HCT116 (cell line): ENCODE data around the gene ANKRD63. TPM values are rescaled to one million over a fixed set of nuclear protein-coding genes. Genes with fewer than 3 reads are reported as not detected.

ENCODE experiments used
- ATAC-seq: fragments of 200-7000 bp; cut with Tn5 transposase; 2 replicates; pipeline ENCODE4 v1.9.1; 2020; ENCODE audit warnings: mild to moderate bottlenecking, moderate library complexity
- BruUV-seq: library from RNA; stranded (reverse); fragments of 400-500 nt; replicated peaks from 2 replicates; lab custom pipeline; 2021; lab: Mats Ljungman, UMichigan
- CTCF ChIA-PET: fragments of 300-600 bp; sonication (Branson Sonifier 250); formaldehyde crosslinking; loops from one replicate; lab custom pipeline; 2021; ENCODE audit warnings: antibody characterized with exemption; lab: Charles Lee
- POLR2A ChIA-PET: fragments of 300-600, 350-600 bp; sonication (Branson Sonifier 250); formaldehyde crosslinking; loops from one replicate; lab custom pipeline; 2021; ENCODE audit warnings: antibody characterized with exemption; lab: Charles Lee
- RAD21 ChIA-PET, 2 experiments: fragments of 300-600 bp; sonication (Branson Sonifier 250); formaldehyde crosslinking; loops; one replicate each; lab custom pipeline; 2023; ENCODE audit warnings: low total read pairs in 2 of 2; ENCODE audit not compliant: uncharacterized antibody in 2 of 2, unreplicated experiment in 2 of 2, low non-redundant PET in 1 of 2; lab: Charles Lee
- DNase-seq: peaks from one replicate; pipeline ENCODE4 v3.0.0-alpha.2; 2010; ENCODE audit warnings: low read depth, low spot score
- H2AFZ ChIP-seq: fragments of 200-600 bp; shearing (Covaris generic), sonication (generic); 2 replicates; pipeline ENCODE4 v1.6.1; 2017; ENCODE audit warnings: low read depth, mixed run types, mixed read lengths, antibody characterized with exemption, low read length; ENCODE audit not compliant: poor library complexity, severe bottlenecking
- H3K27ac ChIP-seq: 2 replicates; pipeline ENCODE4 v1.5.1; 2012; ENCODE audit warnings: low read depth, low read length
- H3K27me3 ChIP-seq: fragments of 200-600 bp; sonication (generic); 2 replicates; pipeline ENCODE4 v1.6.1; 2016; ENCODE audit warnings: mixed run types, low read length, mixed read lengths; ENCODE audit not compliant: insufficient read depth
- H3K36me3 ChIP-seq, 2 experiments: fragments of 200-500 bp in 1 of 2; fragments of 200-600 bp in 1 of 2; sonication (Bioruptor generic) in 1 of 2; sonication (generic) in 1 of 2; 2 replicates each; pipeline versions ENCODE4 v1.5.1 to v1.6.1; 2014 to 2016; ENCODE audit warnings: low read length in 2 of 2, inconsistent platforms in 1 of 2, mixed read lengths in 1 of 2, mixed run types in 1 of 2; ENCODE audit not compliant: insufficient read depth in 2 of 2, control insufficient read depth in 1 of 2
- H3K4me1 ChIP-seq, 2 experiments: fragments of 200-600 bp in 1 of 2; sonication (generic) in 1 of 2; 2 replicates each; pipeline versions ENCODE4 v1.5.1 to v1.6.1; 2012 to 2017; ENCODE audit warnings: low read length in 2 of 2, inconsistent platforms in 1 of 2, mild to moderate bottlenecking in 1 of 2, mixed read lengths in 1 of 2, mixed run types in 1 of 2, moderate library complexity in 1 of 2; ENCODE audit not compliant: insufficient read depth in 2 of 2, control insufficient read depth in 1 of 2
- H3K4me2 ChIP-seq: fragments of 200-600 bp; sonication (generic); 2 replicates; pipeline ENCODE4 v1.6.1; 2017; ENCODE audit warnings: mixed run types, low read length, mixed read lengths
- H3K4me3 ChIP-seq, 2 experiments: fragments of 200-600 bp in 1 of 2; sonication (generic) in 1 of 2; replicated peaks in 1 of 2; 2 replicates each; pipeline ENCODE4 v1.5.1; 2011 to 2016; ENCODE audit warnings: low read length in 2 of 2, control low read depth in 1 of 2, low read depth in 1 of 2, mild to moderate bottlenecking in 1 of 2, mixed read lengths in 1 of 2, mixed run types in 1 of 2
- H3K79me2 ChIP-seq: fragments of 200-600 bp; sonication (generic); 2 replicates; pipeline ENCODE4 v1.6.1; 2017; ENCODE audit warnings: mild to moderate bottlenecking, mixed run types, low read length, moderate library complexity, mixed read lengths; ENCODE audit not compliant: insufficient read depth
- H3K9ac ChIP-seq: fragments of 200-600 bp; sonication (generic); 2 replicates; pipeline ENCODE4 v1.6.1; 2016; ENCODE audit warnings: low read length, mixed read lengths
- H3K9me2 ChIP-seq: fragments of 200-600 bp; sonication (generic), shearing (Covaris generic); 2 replicates; pipeline ENCODE4 v1.6.1; 2017; ENCODE audit warnings: mixed run types, mild to moderate bottlenecking, moderate library complexity; ENCODE audit not compliant: insufficient read depth
- H3K9me3 ChIP-seq, 2 experiments: fragments of 200-500 bp in 1 of 2; fragments of 200-600 bp in 1 of 2; sonication (Bioruptor generic) in 1 of 2; sonication (generic) in 1 of 2; 2 replicates each; pipeline ENCODE4 v1.6.1; 2014 to 2017; ENCODE audit warnings: low read length in 2 of 2, mixed read lengths in 2 of 2, inconsistent platforms in 1 of 2, low read depth in 1 of 2, mild to moderate bottlenecking in 1 of 2, mixed run types in 1 of 2, moderate library complexity in 1 of 2; ENCODE audit not compliant: control insufficient read depth in 1 of 2, insufficient read depth in 1 of 2
- H4K20me1 ChIP-seq: fragments of 200-600 bp; sonication (generic), shearing (Covaris generic); 2 replicates; pipeline ENCODE4 v1.6.1; 2017; ENCODE audit warnings: mixed run types, mild to moderate bottlenecking, moderate library complexity; ENCODE audit not compliant: insufficient read depth
- ATF3 ChIP-seq: IDR thresholded peaks from 2 replicates; pipeline ENCODE4 v1.6.1; 2012
- CBX3 ChIP-seq: IDR thresholded peaks from 2 replicates; pipeline ENCODE4 v1.6.1; 2012; ENCODE audit warnings: low read depth
- ELF1 ChIP-seq: IDR thresholded peaks from 2 replicates; pipeline ENCODE4 v1.6.1; 2012; ENCODE audit warnings: low read depth, borderline replicate concordance
- JUND ChIP-seq: IDR thresholded peaks from 2 replicates; pipeline ENCODE4 v1.6.1; 2012
- MAX ChIP-seq: IDR thresholded peaks from 2 replicates; pipeline ENCODE4 v1.6.1; 2012
- POLR2AphosphoS5 ChIP-seq: IDR thresholded peaks from 2 replicates; pipeline ENCODE4 v1.6.1; 2011; ENCODE audit warnings: mild to moderate bottlenecking, low read depth, low read length, moderate library complexity
- SRF ChIP-seq: IDR thresholded peaks from 2 replicates; pipeline ENCODE4 v1.6.1; 2012; ENCODE audit warnings: low read depth
- TCF7L2 ChIP-seq: IDR thresholded peaks from 2 replicates; pipeline ENCODE4 v1.7.0; 2011; ENCODE audit warnings: borderline replicate concordance, inconsistent platforms; ENCODE audit not compliant: insufficient read depth, insufficient read length; ENCODE audit errors: extremely low read depth
- ZBTB33 ChIP-seq: IDR thresholded peaks from 2 replicates; pipeline ENCODE4 v1.6.1; 2011; ENCODE audit warnings: mild to moderate bottlenecking, low read length, moderate library complexity; ENCODE audit not compliant: insufficient replicate concordance; ENCODE audit errors: extremely low read depth
- ZFX ChIP-seq: fragments of 450-650 bp; IDR thresholded peaks from 2 replicates; pipeline ENCODE4 v1.6.1; 2017
- ZNF274 ChIP-seq: fragments of 200-500 bp; sonication (Bioruptor generic); IDR thresholded peaks from 2 replicates; pipeline ENCODE4 v1.6.1; 2014; ENCODE audit warnings: mild to moderate bottlenecking, low read depth, low read length, inconsistent platforms
- intact Hi-C: fragments of 100-400 bp; cut with micrococcal nuclease; formaldehyde crosslinking; loops from 2 replicates; pipeline ENCODE4 v1.10.0; 2022
- total RNA-seq: library from RNA; stranded (reverse); gene quantifications from one replicate; pipeline ENCODE4 v1.2.1, GENCODE V29; 2021; ENCODE audit not compliant: unreplicated experiment

Gene ANKRD63
- total RNA-seq, 1 experiment from 2014 or later = 0.89 TPM

- Histone ChIP-seq H3K79me2 (no peaks in the 10 kb centered on the region), H3K9ac (no peak overlapping the region), H4K20me1 (no peaks in the 10 kb centered on the region), H3K4me2 (peak overlapping the region; percentile 19; the same call in 1 of the 2 replicates), H3K9me3 (no peaks in the 10 kb centered on the region), H3K4me1 (peaks cover 59 to 72% of the 10 kb centered on the region in 2 experiments), H3K27ac (no peak overlapping the region), H3K27me3 (no peaks in the 10 kb centered on the region), H3K36me3 (no peaks in the 10 kb centered on the region), H3K4me3 (no peak overlapping the region), H3K9me2 (no peaks in the 10 kb centered on the region), H2AFZ (no peak overlapping the region)
- ATAC-seq = no peak
- CTCF ChIA-PET = interaction anchor here (0.5 to 2.9 kb wide), 5 partner anchors 9 to 133 kb away, joined by 3 to 24 read pairs (median 6); no protein-coding TSS in a partner anchor
- no peak for DNase-seq
- no TSS peak for BruUV-seq
- RAD21 ChIA-PET = no interaction called here
- TF ChIP-seq SRF (no peak), JUND (no peak), ZBTB33 (no peak), POLR2AphosphoS5 (no peak), MAX (no peak), ZNF274 (no peak)
- intact Hi-C loops = no loop called here
- POLR2A ChIA-PET = no interaction called here
Observed at GRCh38 chr15:40287968-40288367, 5.1 kb upstream of the ANKRD63 start.

- H3K9me3 ChIP-seq = no peaks in the 10 kb centered on the region
- no peaks in the 10 kb centered on the region for H3K27me3 ChIP-seq
- DNase-seq = no peak
- no peaks in the 10 kb centered on the region for H4K20me1 ChIP-seq
- no peak overlapping the region for H3K4me3 ChIP-seq
- CTCF ChIA-PET = interaction anchor here (1.0 to 2.9 kb wide), 5 partner anchors 9 to 133 kb away, joined by 3 to 24 read pairs (median 6); no protein-coding TSS in a partner anchor
- H3K4me1 ChIP-seq = peaks cover 59 to 77% of the 10 kb centered on the region in 2 experiments
- no peak overlapping the region for H3K4me2 ChIP-seq
- TF ChIP-seq TCF7L2 (no peak), SRF (no peak), CBX3 (no peak), ELF1 (no peak), ATF3 (no peak), ZFX (no peak), POLR2AphosphoS5 (no peak)
- TF ChIP-seq, all 23 proteins: peak for 0
- Histone ChIP-seq H2AFZ (no peak overlapping the region), H3K36me3 (no peaks in the 10 kb centered on the region), H3K9me2 (no peaks in the 10 kb centered on the region), H3K79me2 (no peaks in the 10 kb centered on the region), H3K9ac (no peak overlapping the region), H3K27ac (no peak overlapping the region)
- POLR2A ChIA-PET = interaction anchor here (0.7 kb wide), 1 partner anchor 1044 kb away, joined by 3 read pairs; no protein-coding TSS in a partner anchor
- intact Hi-C loops = no loop called here
- no peak for ATAC-seq
- RAD21 ChIA-PET = no interaction called here
- no TSS peak for BruUV-seq
Observed at GRCh38 chr15:40287505-40287904, 4.6 kb upstream of the ANKRD63 start.
